Neural cell (in vitro differentiated cells): ENCODE measurements around the gene ARHGAP27.
"Not testable (repeated sequence)": the region's sequence is repeated elsewhere in the genome, so short reads cannot be mapped to it uniquely, and the experiment has no call there.

Experiments used
- CTCF ChIP-seq: fragments of 450-650 bp; IDR thresholded peaks from 2 replicates; pipeline ENCODE4 v1.5.1; 2014; ENCODE audit warnings: antibody characterized with exemption, mild to moderate bottlenecking, moderate library complexity; ENCODE audit not compliant: poor library complexity, severe bottlenecking
- EZH2 ChIP-seq: fragments of 200-600, 300-800 bp; shearing (Covaris generic), sonication (generic); IDR thresholded peaks from 2 replicates; pipeline ENCODE4 v1.6.1; 2014; ENCODE audit warnings: antibody characterized with exemption, low read length, borderline replicate concordance, mild to moderate bottlenecking; ENCODE audit not compliant: insufficient read depth, poor library complexity, severe bottlenecking
- MXI1 ChIP-seq: fragments of 450-650 bp; conservative IDR thresholded peaks from 2 replicates; pipeline ENCODE4 v1.6.1; 2014; ENCODE audit warnings: antibody characterized with exemption, mild to moderate bottlenecking; ENCODE audit not compliant: poor library complexity, severe bottlenecking
- POLR2AphosphoS5 ChIP-seq: IDR thresholded peaks from 2 replicates; pipeline ENCODE4 v1.6.1; 2012
- RAD21 ChIP-seq: fragments of 450-650 bp; conservative IDR thresholded peaks from 2 replicates; pipeline ENCODE4 v1.6.1; 2014; ENCODE audit warnings: antibody characterized with exemption, mild to moderate bottlenecking, moderate library complexity

DNA sequence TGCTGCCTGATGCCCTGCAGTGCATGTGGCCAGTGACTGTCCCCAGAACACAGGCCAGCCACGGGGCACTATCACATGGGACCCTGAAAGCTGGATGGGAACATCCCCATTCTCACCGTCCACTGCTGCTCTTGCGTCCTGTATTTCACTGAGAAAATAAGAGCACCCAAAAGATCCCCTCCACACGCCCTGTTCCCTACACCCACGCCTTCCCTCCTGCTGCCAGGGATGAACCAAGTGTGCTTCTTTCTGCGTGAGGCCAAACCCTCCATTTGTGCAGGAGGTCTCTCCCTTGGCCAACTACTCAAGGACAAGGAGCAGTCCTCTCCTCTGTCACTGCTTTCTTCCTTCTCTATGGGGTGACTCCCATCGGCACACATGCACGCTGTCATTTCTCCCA is 21.7 kb upstream of the ARHGAP27 start:
- TF ChIP-seq EZH2, MXI1, POLR2AphosphoS5, CTCF, RAD21: not testable (repeated sequence)
